Measurements from ENCODE around the gene PRELP.
"Not testable (repeated sequence)": the region's sequence is repeated elsewhere in the genome, so short reads cannot be mapped to it uniquely, and the experiment has no call there.

The PRELP gene

DNA sequence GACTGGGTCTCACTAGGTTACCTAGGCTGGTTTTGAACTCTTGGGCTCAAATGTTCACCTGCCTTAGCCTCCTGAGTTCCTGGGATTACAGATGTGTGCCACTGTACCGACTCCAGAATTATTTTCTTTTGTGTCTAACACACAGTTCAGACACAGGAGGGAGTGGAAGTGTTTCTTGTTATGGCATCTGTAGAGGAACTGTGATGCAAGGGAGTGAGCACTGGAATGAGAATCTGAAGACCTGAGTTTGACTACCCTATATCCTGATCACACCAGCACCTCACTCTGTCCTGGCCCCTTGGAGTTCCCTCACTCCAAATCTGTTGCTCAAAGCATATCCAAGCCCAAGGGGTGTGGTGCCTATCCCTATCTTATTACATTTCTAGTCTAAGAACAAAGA, 33.5 kb downstream of the PRELP start:
- DNase-seq = no peak

DNA sequence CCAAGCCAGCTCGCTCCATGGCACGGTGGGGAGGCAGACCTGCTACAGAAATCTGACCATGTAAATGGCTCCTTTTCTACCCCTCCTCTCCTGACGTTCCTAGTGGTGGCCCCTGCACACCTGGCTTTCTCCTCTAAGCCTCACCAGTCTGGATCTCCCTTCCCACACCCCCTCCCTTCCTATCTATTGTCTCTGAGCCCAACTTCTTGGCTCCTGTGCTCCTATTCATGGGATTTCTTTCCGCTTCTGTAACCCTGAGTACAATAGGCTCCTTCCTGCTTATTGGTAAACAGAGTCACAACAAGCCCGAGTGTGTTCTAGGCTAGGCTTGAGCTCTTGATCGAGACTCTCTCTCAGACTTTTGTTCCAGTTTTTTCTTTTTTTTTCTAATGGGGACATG, 35.9 kb downstream of the PRELP start:
- no peak for DNase-seq

DNA sequence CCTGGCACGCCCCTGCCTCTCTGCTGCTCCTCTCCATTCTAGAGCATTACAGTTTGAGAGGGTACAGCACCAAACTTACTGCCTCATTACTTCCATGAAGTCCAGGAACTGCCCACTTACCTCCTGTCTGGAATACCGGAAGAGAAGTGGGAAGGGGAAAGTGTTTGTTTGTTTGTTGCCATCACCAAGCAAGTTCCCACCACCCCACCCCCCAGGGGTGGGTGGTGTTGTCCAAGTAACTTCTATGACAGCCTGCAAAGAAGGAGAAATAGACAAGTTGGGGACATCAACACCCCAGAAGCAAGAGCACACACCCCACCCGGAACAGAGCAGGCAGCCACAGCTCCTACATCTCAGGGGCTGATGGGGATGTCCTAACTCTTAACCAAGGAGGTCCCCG, 36.3 kb downstream of the PRELP start:
- DNase-seq = no peak

- DNase-seq = peak; percentile 9
Measured at GRCh38 chr1:203512517-203512847, 36.9 kb downstream of the PRELP start.

DNA sequence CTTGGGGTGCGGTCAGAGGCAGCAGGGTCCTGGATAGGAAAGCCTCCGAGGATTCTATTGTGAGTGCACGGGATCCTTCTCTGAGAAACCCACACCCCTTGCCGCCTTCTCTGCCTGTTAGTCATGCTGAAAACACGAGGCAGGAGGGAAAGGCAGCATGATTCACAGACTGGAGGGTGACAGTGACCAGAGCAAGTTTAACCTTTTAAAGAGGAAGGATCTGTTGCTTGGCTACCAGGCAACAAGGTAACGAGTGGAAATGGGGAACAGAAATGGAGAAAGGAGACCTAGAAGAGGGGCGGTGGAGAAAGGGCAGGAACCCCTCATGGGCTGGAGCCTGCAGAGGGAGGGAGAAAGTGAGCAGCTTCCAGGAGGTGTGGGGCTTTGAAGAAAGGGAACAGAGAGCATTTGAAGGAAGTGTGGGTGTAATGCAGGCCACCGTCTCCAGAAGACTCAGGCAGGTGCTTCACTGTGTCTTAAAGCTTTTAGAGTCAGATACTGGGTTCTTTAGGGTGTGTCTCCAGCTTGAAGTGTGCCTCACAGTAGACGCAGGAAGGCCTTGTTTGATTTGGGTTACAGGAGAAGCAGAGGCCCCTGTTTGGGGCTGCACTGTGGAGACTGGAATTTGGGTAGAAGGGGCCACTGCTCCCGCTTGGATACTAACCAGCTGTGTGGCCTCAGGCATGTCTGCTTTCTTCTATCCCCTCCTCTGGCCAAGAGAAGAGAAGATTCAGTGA, 37.4 kb downstream of the PRELP start:
- DNase-seq = no peak

DNA sequence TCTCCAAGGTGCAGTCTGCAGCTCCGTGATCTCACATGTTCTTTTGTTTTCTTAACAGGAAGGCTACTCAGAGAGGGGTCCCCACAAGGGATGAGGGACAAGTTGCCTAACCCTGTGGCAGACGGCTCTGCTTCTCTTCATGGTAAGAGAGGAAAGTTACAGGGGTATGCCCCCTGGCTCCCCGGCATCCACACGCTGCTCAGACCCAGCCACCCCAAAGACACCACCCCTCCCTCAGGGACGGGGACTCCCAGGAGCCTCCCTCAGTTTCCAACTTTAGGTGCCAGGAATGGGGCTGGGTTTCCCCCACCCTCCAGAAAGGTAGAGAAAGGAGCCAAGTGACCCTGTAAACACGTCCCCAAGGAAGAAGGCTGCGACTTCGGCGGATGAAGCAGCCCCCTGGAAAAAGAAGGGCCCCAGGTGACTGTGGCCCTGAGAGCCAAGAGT, 38.0 kb downstream of the PRELP start:
- no peak for DNase-seq

DNA sequence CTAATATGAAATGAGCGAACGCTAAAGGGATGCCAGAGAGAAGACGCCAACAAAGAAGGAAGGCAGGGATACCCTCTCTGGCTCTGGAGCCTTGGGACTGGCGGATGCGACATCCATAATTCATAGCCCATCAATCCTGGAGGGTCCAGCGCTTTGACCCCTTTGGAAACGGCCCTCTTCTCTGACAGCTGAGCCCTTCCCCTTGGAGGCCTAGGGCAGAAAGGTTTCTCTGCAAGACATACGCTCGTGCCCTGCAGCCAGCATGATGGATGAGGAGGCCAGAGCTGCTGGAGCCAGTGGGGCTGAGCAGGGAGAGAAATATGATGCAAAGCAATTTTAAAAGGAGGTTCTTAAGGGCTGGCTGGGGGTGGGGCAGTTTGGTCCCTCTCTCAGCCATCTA, 40.6 kb downstream of the PRELP start:
- no peak for DNase-seq

GRCh38 chr1:203516906-203517305, 41.3 kb downstream of the PRELP start:
- no peak for DNase-seq

DNA sequence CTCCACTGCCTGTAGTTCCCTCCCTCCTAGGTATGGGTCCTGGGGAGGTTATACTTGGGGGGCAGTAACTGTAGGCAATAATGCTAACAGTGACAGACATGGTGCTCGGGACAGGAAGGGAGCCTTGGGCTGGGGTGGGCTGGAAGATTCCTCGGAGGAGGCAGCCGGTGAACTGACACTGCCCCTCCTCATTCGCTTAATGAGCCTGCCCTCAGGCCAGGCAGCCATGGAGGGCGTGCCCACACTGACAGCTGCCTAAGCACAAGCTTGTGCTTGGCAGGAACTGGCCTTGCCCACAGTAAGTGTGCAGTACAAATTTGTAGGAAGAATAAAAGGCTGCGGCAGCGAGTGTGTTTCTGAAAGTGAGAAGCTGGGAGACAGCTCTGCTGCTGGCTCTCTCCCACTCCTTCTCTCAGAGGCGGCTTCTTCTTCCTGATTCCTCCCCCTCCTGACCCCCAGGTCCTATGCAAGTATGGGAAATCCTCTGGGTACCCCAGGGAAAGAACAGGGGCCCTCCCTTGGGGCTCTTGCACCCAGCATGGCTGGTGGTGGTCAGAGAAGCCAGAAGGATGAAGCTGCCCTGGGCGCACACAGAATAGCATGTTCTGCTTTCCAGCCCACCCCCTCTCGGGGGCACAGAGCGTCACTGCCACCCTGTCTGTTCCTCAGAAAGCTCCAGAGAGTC, 42.0 kb downstream of the PRELP start:
- DNase-seq = no peak

- DNase-seq = not testable (repeated sequence)
Measured at GRCh38 chr1:203518139-203518538, 42.5 kb downstream of the PRELP start.

GRCh38 chr1:203518541-203518940, 42.9 kb downstream of the PRELP start:
- DNase-seq = no peak

DNA sequence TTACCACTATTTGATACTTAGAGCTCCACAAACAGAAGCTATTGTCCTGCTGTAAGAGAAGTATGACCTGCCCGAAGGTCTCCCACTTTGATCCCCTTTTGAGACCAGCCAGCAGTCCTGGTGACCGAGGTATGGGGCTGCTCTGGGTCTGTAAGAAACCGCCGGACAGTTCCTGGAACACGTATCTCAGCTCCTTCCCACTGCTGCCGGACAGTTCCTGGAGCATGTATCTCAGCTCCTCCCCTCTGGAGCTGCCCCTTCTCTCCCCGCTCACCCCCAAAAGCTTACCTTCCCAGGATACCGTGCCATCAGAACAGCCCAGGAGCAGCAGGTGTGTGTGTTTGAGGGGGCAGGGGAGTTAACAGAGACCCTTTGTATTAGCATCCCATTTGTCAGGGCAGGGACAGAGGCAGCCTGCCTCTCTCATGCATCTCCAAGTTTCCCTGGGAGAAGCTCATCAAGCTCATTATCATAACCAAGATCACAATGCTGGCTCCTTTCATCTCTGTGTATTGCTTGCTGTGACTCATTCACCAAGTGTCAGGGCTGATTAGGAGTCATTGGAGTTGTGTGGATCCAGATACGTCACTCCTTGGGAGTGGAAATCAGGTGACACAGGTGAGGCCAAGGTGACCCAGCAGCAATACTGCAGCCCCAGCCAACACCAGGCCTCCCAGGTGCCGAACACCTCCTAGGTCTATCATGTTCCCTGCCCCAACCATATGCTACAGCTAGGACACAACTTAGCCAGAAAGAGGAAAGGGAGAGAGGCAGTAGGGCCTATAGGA, 43.6 kb downstream of the PRELP start:
- DNase-seq = no peak

GRCh38 chr1:203519896-203520295, 44.3 kb downstream of the PRELP start:
- no peak for DNase-seq

- no peak for DNase-seq
Measured at GRCh38 chr1:203520315-203520714, 44.7 kb downstream of the PRELP start.

- no peak for DNase-seq
Measured at GRCh38 chr1:203521074-203521794, 45.6 kb downstream of the PRELP start.

DNA sequence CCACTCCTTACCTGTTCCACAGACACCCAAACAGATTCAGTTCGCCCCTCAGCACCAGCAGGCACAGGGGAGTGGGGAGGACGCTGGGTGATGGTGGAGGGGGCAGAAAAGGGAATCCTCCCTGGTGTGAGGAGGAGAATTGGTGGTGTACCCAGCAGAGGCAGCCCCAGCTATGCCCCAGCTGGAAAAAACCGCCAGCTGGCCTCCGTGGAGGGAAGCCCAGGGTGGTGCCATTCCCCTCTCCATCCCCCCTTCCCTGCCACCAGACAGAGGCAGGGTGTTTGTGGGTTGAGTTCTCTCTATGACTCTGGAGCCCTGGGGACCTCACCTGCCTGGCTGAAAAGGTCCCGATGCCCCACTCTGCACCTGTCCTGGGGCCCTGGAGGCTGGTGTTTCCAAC, 46.2 kb downstream of the PRELP start:
- DNase-seq = no peak

DNA sequence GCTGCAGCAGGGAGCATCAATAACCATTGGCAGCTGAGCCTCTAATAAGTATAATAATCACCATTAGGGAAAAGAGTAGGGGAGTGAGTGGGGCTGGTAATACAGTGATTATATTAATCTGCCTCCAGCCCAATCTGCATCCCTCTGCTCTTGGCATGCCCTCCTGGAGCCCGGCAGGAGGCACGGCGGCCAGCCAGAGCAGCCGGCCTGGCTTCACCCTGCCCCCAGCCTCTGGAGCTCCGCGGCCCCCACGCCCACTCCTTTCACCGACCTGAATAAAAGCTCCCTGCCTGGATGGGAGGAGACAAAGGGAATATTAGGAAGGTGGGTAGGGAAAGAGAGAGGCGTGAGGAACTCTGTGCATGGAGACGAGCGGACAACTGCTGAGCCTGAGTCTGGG, 46.6 kb downstream of the PRELP start:
- peak; percentile 58 for DNase-seq

DNA sequence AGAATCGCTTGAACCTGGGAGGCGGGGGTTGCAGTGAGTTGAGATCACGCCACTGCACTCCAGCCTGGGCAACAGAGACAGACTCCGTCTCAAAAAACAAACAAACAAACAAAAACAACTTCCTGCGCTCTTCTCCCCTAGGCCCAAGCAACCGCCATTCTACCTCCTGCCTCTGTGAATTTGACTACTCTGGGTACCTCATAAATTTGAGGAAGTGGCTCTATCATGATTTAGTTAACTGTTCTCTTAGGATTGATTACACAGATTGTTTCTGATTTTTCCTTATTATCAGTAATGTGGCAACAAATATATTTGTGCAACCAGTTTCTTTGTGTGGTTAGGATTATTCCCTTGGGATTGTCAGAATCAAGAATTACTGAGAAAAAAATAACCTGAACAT, 48.1 kb downstream of the PRELP start:
- no peak for DNase-seq

GRCh38 chr1:203524152-203524551, 48.5 kb downstream of the PRELP start:
- no peak for DNase-seq

DNA sequence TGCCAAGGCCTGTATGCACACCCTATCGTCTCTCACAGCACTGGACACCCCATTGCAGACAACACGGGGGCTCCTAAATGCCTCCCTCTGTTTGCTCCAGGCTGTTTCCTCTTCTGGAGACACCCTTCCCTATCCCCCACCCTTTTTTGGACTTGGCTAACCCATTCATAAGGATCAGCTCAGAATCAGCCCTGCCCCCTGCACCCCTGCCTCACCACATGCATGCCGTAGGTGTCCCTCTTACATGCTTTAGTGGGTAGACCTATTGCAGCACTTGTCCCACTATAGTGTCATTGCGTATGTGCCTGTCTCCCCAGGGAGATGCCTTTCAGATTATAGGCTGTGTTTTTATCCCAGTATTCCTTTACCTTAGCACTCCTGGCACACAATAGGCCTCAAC, 49.2 kb downstream of the PRELP start:
- DNase-seq = no peak

DNA sequence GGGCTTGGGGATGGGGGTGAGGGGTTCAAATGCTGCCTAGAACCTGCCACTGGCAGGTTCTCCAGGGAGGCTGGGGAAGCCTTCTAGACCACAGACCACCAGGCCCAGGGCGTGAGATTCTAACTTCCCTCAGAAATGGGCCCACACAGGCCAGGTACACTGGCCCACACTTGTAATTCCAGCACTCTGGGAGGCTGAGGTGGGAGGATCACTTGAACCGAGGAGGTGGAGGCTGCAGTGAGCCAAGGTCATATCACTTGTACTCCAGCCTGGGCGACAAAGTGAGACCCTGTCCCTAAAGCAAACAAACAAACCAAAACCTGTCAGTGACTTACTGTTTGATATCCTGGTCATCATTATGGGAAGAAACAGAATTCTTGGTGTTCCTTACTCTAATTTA, 50.1 kb downstream of the PRELP start:
- DNase-seq = no peak

GRCh38 chr1:203526130-203526529, 50.5 kb downstream of the PRELP start:
- DNase-seq = no peak

DNA sequence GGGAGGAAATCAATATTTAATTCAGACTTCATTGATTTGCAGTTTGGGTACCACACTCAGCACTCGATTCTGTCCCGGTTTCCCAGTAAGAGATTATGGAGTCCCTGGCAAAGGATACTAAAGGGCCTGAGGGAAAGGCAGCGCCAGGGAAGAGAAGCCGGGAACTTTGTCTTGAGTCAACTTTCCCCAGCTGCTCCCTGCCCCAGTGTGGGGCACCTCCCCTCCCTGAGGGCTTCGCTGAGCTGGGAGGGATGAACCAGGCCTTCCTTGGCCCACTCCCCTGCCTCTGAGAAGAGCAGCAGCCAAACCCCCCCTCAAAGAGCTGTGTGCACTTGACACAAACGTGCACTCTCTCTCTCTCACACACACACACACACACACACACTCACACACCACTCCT, 51.0 kb downstream of the PRELP start:
- DNase-seq = no peak
